ENCODE results near the gene NCOA7.
A peak's percentile ranks its signal among the peaks of the same experiment; 100 is the strongest.
"Not testable (repeated sequence)": the region's sequence is repeated elsewhere in the genome, so short reads cannot be mapped to it uniquely, and the experiment has no call there.

Gene NCOA7

DNA sequence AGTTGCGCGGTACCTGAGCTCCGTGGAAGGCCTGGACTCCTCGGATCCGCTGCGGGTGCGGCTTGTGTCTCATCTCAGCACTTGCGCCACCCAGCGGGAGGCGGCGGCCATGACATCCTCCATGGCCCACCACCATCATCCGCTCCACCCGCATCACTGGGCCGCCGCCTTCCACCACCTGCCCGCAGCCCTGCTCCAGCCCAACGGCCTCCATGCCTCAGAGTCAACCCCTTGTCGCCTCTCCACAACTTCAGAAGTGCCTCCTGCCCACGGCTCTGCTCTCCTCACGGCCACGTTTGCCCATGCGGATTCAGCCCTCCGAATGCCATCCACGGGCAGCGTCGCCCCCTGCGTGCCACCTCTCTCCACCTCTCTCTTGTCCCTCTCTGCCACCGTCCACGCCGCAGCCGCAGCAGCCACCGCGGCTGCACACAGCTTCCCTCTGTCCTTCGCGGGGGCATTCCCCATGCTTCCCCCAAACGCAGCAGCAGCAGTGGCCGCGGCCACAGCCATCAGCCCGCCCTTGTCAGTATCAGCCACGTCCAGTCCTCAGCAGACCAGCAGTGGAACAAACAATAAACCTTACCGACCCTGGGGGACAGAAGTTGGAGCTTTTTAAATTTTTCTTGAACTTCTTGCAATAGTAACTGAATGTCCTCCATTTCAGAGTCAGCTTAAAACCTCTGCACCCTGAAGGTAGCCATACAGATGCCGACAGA, 31.4 kb upstream of the NCOA7 start:
- no peak for DNase-seq

DNA sequence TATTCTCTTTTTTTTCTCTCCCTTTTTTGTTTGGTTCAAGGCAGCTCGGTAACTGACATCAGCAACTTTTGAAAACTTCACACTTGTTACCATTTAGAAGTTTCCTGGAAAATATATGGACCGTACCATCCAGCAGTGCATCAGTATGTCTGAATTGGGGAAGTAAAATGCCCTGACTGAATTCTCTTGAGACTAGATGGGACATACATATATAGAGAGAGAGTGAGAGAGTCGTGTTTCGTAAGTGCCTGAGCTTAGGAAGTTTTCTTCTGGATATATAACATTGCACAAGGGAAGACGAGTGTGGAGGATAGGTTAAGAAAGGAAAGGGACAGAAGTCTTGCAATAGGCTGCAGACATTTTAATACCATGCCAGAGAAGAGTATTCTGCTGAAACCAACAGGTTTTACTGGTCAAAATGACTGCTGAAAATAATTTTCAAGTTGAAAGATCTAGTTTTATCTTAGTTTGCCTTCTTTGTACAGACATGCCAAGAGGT, 30.8 kb upstream of the NCOA7 start:
- no peak for DNase-seq

DNA sequence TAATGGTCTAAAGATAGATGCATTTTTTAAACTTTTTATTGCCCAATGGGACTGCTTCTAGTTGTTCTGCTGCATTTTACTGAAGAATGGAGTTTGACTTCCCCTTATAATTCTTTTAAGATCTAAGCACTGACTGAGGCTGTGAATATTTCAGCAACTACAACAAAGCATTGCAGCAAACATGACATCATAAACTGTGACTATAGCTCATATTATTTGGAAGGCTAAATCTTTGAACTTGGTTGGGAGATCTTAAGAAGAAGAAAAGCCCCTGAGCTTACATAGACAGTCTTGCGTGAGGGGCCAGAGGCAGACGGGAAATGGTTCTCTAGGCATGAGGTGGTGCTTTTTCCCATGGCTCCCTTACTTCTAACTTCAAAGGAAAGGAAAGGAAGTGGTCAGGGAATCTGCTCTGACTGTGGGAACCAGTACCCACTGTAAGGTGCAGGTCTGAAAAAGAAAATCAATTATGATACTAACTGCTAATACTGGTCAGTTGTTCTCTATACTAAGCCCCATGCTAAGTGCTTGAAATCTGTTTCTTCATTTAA, 26.6 kb upstream of the NCOA7 start:
- DNase-seq: no peak

DNA sequence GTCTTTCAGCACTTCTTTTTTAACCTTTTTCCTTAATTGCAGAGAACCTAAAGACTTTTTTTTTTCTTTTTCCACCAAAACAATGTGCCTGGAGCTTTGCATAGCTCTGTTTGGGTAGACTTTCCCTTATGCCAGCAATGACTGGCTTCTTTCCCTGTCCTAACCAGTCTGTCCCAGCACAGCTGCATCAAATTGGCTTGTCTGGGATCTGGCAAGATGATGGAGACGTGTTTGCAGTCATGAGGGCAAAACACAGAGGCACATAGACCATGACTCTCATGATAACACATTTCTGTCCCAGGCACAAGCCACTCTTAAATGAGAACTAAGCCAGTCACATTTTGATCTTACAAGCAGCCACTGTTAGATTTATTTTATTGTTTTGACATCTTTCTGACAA, 24.8 kb upstream of the NCOA7 start:
- DNase-seq: no peak

DNA sequence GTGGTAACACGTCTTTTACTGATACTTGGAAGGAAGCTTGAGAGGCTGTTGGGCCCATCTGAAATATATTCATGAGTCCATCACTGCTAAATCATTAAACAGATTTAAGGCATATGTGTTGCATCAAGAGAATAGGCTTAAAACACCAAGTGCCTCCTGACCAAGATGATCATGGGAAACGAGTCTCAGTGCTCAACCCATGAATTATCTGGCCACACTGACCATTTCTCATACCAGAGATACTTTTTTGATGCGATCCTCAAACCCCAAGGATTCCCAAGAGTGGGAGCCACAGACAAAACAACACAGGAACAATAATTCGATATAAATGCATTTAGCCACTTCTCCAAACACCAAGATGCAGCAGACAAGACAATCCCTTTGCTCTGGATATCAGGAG, 24.1 kb upstream of the NCOA7 start:
- DNase-seq: no peak

DNA sequence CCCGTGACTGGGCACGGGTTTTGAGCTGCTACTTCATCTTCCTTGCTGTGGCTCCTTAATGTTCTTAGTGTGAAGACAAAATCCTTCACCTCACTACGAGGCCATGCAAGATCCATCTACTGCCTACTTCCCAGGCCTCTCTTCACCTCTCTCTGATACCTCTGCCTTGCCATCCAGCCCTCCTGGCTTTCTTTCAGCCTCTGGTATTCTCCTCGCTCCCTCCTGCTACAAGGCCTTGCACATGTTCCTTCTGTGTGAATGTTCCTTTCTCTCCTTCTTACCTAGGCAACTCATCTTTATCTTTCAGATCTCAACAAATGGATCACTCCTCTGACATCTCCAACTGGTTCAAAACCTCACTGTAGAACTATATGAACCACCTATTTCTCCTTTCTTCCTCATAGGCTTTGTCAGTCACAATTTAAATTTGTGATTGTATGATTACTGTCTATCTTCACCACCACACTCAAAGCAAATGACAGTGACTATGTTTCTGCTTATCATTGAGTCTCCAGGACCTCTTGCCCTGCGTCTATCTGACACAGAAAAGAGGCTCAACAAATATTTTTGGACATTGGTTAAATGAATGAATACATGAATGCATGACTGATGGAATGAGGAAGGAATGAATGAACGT, 21.5 kb upstream of the NCOA7 start:
- no peak for DNase-seq

DNA sequence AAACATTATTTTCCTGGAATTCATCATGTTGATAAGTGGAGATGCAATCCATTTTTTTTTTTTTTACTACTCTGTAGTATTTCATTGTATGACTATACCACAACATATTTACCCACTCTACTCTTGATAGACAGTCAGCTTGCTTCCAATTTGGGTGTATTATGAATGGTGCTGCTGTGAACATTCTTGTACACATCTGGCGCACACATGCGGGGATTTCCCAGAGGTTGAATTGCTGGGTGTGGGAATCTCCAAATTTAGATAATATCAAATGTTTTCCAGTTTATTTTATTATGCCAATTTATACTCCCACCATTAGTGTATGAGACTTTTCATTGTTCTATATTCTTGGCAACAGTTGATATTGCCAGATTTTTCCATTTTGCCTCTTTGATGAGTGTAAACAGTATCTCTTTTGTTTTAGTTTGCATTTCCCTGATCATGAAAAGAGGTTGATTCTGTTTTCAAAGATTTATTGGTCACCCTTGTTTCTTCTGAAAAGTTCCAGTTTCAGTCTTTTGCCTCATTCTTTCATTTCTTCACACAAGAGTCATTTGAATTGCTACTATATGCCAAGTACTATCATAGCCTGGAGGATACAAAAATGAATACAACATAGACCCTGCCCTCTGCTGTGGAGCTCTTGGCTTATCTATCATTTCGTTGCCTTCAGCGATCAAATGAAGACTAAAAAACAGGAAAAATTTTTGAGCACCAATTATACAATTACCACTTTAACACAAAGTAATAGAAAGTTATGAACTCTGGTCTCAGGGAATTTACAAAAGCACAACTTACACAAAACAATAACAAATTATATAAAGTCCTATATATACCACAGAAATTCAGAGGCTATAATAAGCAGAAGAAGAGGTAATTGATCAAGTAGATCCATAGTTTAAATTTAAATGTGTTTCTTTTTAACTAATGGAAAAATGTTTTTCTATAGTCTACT, 17.1 kb upstream of the NCOA7 start:
- DNase-seq: no peak

DNA sequence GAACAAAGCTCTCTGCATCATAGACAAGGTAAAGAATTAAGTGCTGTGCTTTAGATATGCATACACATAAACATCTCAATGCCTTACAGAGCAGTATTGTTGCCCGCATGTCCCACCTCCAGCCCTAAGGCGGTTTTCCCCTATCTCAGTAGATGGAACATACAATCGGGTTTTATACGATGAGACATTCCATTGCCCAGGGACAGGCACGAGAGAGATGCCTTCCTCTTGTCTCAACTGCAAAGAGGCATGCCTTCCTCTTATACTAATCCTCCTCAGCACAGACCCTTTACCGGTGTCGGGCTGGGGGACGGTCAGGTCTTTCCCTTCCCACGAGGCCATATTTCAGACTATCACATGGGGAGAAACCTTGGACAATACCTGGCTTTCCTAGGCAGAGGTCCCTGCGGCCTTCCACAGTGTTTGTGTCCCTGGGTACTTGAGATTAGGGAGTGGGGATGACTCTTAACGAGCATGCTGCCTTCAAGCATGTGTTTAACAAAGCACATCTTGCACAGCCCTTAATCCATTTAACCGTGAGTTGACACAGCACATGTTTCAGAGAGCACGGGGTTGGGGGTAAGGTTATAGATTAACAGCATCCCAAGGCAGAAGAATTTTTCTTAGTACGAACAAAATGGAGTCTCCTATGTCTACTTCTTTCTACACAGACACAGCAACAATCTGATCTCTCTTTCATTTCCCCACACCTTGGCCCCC, 14.5 kb upstream of the NCOA7 start:
- not testable (repeated sequence) for DNase-seq

DNA sequence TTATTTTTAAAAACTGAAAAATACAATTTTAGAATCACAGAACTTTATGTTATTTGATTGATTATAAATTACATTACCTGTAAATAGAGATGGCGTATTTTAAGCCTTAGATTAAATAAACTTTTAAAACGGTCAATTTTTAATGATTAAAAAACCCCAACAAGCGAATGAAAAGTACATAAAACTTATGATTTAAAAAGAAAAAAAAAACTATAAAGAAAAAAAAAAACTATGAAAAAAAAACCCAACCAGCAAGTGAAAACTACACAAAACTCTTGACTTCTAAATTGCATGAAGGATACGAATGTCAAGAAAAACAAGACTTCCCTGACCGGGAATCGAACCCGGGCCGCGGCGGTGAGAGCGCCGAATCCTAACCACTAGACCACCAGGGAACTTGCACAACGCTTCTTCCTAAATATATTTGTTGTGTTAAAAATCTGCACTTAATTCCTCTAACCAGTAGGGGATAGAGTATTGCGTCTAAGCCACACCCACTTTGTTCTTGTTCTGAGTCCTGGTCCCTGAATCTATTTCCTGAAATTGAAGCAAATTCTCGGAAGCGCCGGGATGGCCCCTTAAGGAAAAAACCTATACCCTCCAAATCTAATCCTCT, 10.7 kb upstream of the NCOA7 start:
- DNase-seq: peak; percentile 91

DNA sequence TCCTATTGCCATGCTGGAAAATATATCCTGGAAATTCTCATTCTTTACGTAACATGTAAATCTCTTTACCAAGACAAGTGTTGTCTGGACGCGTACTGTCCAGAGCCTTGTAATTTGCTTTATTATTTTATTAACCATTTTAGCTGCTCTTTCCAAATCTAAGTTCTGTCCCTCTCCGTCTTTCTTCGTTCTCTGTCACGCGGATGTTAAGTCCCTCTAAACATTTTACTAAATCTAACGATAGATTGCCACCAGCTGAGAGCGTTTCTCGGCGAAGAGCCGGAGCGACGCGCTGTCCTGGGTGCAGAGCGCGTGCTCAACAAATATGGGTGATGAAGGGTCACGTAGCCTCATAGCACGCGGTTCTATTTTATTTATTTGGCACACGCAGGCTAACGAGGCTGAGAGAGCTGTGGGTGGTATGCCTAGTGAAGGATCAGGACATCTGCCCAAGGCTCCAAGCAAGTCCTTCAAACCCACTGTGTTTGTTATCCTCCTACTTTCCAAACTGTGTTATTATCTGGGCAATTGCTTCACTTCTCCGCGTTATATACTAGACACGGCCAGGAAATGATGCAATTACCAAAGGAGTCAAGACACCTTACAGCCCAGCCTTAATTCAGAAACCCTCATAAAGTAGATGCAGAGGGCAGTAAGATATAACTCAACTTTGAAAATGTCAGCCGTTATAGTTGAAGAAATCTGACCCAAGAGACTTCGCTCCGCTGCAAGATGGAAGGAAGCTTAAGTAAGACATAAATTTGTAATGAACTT, 10.0 kb upstream of the NCOA7 start:
- peak; percentile 80 for DNase-seq

DNA sequence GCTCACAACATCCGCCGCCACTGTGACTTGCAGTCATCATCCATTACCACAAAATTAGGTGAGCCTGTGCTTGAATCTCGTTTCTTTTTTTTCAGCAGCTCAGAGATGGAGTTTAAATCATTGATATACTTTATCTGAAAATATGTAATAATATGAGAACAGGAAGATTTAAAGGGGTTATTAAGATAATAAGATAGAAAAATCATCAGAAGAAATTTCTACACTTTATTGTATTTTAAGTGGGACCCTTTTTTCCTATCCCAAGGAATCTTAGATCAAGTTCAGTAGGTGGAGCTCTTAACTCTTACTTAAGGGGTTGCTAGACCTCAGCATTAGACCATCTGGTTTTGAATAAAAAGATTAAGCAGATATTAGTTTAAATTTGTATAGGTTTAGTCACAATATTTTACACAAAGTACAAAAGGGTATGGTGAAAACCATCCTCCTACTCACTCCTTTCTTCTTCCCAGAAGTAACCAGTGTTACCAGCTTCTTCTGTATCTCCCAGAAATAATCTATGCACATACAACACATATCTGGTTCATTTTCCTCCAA, 9.4 kb upstream of the NCOA7 start:
- DNase-seq: peak; percentile 24

DNA sequence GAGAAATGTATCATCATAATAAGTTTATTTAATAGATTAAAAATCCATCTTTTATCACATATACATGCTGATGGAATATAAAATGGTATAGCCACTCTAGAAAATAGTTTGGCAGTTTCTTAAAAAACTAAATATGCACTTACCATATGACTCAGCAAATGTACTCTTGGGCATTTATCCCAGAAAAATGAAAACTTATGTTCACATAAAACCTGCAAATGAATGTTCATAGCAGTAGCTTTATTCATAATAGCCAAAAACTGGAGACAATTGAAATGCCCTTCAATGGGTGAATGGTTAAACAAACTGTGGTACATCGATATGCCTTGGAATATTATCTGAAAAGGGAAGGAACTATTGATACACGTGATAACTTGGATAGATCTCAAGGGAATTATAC, 6.4 kb upstream of the NCOA7 start:
- DNase-seq: no peak

DNA sequence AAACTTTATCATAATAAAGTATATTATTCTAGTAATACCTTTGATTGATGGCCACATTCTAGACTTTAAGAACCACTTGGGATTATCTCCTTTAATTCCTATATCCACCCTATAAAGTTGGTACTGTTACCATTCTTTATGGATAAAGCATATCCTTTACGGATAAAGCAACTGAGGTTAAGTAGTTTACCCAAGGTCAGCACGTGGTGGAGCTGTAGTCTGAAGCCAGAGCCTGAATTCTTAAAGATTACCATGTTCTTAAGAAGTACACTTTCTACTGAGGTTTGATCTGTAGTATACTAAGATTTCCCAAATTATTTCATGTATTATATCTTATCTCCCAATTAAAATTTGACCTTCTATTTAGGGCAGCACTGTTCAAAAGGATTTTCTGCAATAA, 3.0 kb upstream of the NCOA7 start:
- no peak for DNase-seq

DNA sequence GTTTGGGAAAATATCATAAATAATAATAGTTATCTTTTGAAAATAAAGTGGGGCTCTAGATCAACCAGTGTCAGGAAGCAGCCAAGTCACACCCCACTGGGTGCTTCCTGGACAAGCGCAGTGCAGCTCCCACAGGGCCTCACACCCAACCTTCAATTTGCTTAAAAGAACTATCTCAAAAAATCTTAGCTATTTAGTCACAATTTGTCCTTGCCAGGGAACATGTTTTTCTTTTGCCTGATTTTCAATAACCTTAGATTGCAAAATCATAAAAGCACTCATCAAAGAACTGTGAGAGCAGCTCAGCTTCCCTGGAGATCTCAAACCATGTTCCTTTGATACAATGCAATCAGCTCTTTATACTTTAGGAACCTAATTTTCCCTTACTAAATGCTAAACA, 1.6 kb upstream of the NCOA7 start:
- peak; percentile 54 for DNase-seq

DNA sequence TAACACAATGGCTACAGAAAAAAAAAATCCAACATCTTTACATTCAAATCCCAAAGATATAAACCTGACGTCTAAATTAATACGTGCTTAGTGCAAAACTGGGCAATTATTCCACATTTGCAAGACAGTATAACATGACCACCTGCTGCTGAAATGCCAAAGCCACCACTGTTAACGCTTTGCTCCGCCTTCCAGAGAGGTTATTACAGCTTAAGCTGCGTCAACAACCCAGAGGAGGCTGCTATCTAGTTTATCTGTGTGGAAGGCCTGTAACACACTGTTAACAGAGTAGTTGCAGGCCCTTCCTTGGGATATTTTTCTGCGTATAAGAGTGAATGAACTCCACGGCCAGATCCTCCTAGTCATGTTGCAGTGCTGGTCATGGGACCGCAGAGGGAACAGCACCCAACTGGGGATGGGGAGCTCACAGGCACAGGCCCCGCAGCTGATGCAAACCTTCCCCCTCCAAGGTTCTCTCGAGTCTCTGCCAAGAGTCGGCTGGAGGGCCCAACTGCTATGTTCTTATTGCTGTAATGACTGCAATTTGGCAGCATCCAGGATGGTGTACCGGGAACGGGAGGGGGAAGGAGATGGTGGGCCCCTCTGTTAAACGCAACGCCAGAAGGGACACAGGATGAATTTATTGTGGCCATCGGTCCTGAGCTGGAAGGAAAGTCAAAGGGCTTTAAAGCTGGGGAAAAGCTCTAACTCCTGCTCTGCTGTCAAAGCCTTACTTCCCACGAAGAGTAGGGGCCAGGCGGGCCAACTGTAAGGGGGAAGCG, 993 bp upstream of the NCOA7 start:
- DNase-seq: peak; percentile 55

DNA sequence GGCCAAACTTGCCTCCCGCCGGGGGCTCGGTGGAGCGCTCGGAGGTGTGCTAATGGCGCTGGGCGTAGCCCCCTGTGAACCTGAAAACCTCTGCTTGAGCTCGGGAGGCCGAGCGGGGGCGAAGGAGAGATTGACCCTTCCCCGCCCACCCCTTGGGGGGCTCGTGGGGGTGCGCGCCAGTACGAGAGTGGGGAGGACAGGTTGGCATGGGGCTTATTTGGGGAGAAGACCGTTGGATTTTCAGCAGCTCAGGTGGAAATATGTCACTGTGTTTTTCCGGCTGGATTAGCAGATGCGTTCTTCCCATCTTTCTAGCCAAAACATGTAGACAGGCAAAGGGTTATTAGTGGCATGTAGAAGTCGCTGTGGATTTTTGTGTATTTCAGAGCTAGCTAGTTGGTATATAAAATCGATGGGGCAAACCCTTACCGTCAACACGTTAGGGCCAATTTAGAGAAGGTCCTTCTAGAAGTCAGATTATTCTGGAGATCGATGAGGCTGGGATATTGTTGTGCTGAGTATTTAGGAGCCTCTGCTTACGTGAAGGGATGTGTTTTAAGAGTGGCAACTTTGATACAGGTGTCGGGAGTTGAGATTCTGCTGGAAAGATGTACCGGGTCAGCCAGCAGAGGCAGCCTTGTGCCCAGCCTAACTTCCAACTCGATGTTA, 525 bp downstream of the NCOA7 start:
- peak; percentile 55 for DNase-seq

DNA sequence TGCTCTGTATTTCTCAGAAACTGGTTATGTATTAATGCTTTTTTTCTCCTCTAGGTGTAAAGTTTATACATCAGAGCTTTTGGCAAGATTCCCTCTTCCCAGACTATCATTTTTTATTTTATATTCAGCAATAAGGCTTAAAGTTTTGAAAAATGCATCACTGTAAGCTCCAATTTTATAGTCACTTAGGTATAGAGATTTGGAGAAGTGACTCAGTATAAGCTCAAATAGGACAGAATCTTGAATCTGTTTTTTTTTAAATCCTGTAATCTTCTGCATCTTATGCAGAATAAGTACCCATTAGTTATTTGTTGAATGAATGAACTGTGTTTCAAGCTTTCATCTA, 1.0 kb downstream of the NCOA7 start:
- no peak for DNase-seq

DNA sequence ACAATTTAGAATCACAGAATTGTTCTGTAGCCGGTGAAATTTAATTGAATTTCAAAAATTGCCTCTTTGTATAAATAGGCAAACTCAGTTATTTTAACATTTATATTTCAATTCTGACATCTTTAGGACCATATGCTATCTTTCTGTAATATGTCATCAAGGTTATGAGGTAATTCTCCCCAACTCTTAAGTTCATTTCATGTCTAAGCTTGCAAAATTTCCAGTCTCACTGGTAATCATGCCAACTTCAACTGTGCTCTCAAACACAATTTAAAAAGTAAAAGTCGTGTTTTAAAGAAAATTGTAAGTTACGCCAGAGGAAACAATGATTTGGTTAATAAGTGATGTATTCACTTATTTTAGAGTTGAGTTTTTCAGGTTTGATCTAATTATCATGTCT, 1.4 kb downstream of the NCOA7 start:
- DNase-seq: no peak

DNA sequence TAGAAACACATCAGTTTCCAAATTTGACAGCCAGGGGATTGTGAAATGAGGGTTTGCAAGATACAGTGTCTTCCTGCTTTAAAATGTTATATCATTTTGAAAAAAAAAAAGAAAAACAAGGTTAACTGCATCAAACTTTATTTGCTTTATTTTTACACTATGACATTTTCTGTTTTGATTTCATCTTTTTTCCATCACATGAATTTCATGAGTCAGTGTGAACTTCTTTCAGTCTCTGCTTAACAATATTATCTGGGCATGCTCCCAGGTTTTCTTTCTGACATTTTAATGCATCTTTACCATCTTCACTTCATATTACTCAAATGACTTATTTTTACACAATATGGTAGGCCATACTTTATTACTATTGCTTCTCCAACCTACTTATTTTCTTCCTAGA, 1.9 kb downstream of the NCOA7 start:
- DNase-seq: no peak

DNA sequence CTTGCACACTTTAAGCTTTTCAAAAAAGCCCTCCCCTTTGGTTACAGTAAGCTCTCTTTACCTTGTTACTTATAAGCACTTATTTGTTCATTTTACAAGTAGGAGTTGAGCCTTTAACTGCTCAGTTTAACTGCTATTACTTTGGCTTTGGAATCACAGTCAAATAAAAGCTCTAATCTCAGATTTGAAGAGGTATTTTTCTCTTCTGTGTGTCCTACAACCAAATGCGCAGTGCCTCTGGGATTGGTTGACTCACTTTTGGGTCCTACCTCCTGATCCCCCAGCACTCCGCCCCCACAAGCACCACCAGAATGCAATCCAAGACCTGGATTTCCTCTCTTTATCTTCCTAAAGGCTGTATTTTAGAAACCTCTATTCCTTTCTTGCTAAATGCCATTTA, 2.5 kb downstream of the NCOA7 start:
- DNase-seq: no peak

All from NCI-H510A treated with DMSO at 0.1 percent for 48 hours (cell line).